Osteocyte (in vitro differentiated cells): ENCODE results near the gene IGF1R. TPM values are rescaled to one million over a fixed set of nuclear protein-coding genes. Genes with fewer than 3 reads are reported as not detected.
"Not testable (repeated sequence)": the region's sequence is repeated elsewhere in the genome, so short reads cannot be mapped to it uniquely, and the experiment has no call there.

Experiments
- DNase-seq: peaks from one replicate; pipeline ENCODE4 v3.0.0; 2021; ENCODE audit warnings: mixed read lengths; ENCODE audit not compliant: unreplicated experiment; ENCODE audit errors: extremely low spot score
- H3K27ac Mint-ChIP-seq: one replicate; pipeline ENCODE4 v1.8.0; 2021; ENCODE audit warnings: mild to moderate bottlenecking, mixed read lengths; ENCODE audit not compliant: unreplicated experiment
- H3K27me3 Mint-ChIP-seq: one replicate; pipeline ENCODE4 v1.8.0; 2021; ENCODE audit warnings: mixed read lengths; ENCODE audit not compliant: unreplicated experiment
- H3K36me3 Mint-ChIP-seq: one replicate; pipeline ENCODE4 v1.8.0; 2021; ENCODE audit warnings: mixed read lengths; ENCODE audit not compliant: unreplicated experiment
- H3K4me1 Mint-ChIP-seq: one replicate; pipeline ENCODE4 v1.8.0; 2021; ENCODE audit warnings: mixed read lengths; ENCODE audit not compliant: unreplicated experiment
- H3K4me3 Mint-ChIP-seq: one replicate; pipeline ENCODE4 v1.8.0; 2021; ENCODE audit warnings: mild to moderate bottlenecking, moderate library complexity, mixed read lengths; ENCODE audit not compliant: unreplicated experiment
- H3K9me3 Mint-ChIP-seq: one replicate; pipeline ENCODE4 v1.8.0; 2021; ENCODE audit warnings: mixed read lengths; ENCODE audit not compliant: unreplicated experiment
- total RNA-seq: library from RNA; stranded (reverse); gene quantifications from 2 replicates; pipeline ENCODE4 v1.2.1, GENCODE V29; 2021
- TF ChIP-seq, protein P1 (sequence below): fragments of 200-600 bp; sonication (generic); IDR thresholded peaks from 2 replicates; pipeline ENCODE4 v1.5.0; 2021; ENCODE audit warnings: antibody characterized with exemption, mild to moderate bottlenecking, moderate library complexity

IGF1R gene
- total RNA-seq, 1 donor from 2014 or later, result 174 TPM

DNA sequence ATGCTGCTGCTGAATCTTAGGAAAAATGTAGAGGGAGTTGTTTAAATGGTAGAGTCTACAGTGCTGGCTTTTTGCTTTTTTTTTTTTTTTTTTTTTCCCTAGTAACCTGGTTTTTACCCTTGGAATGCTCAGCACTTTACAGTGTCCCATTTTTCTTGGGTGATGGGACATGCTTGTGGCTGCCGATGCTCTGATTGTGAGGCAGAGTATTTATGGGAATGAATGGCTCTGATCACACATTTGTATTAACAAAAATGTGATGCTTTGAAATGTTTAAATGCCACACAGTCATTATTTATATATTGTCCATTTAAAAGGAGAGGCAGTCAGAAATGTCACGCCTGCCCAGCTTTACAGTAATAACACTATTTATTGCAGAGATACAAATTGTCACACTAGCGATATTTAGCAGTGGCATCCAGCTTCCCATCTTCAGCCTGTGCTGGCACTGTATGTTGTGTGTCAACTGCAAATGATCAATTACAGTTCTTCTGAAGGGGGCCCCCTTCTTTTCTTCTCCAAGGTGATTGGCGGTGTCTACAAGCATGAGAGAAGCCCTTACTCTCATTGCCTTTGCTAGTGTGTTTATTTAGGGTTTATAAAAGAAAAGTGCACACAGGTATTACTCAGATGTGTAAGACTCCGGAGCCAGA lies 30.9 kb upstream of the IGF1R start:
- TF ChIP-seq, protein P1, sequence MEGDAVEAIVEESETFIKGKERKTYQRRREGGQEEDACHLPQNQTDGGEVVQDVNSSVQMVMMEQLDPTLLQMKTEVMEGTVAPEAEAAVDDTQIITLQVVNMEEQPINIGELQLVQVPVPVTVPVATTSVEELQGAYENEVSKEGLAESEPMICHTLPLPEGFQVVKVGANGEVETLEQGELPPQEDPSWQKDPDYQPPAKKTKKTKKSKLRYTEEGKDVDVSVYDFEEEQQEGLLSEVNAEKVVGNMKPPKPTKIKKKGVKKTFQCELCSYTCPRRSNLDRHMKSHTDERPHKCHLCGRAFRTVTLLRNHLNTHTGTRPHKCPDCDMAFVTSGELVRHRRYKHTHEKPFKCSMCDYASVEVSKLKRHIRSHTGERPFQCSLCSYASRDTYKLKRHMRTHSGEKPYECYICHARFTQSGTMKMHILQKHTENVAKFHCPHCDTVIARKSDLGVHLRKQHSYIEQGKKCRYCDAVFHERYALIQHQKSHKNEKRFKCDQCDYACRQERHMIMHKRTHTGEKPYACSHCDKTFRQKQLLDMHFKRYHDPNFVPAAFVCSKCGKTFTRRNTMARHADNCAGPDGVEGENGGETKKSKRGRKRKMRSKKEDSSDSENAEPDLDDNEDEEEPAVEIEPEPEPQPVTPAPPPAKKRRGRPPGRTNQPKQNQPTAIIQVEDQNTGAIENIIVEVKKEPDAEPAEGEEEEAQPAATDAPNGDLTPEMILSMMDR, result no peak
- Mint-ChIP-seq H3K36me3 (no peaks in the 10 kb centered on the region), H3K27ac (no peak overlapping the region), H3K4me3 (no peak overlapping the region), H3K4me1 (no peaks in the 10 kb centered on the region), H3K9me3 (no peaks in the 10 kb centered on the region), H3K27me3 (peaks cover 49% of the 10 kb centered on the region)
- no peak for DNase-seq

DNA sequence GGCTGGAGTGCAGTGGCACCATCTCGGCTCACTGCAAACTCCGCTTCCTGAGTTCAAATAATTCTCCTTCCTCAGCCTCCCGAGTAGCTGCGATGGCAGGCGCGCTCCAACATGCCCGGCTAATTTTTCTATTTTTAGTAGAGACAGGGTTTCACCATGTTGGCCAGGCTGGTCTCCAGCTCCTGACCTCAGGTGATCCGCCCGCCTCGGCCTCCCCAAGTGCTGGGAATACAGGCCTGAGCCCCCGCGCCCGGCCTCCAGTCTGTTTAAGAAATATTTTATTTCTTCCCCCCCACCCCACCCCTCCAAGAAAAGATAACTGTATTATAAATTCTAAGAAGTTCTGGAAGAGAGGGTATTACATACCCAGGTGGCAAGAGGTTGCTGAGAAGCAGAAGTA lies 29.8 kb upstream of the IGF1R start:
- not testable (repeated sequence) for H3K4me1 Mint-ChIP-seq, H3K9me3 Mint-ChIP-seq, H3K27ac Mint-ChIP-seq, H3K4me3 Mint-ChIP-seq, H3K36me3 Mint-ChIP-seq
- peak; percentile 57 for DNase-seq
- H3K27me3 Mint-ChIP-seq, result peaks cover 57% of the 10 kb centered on the region

DNA sequence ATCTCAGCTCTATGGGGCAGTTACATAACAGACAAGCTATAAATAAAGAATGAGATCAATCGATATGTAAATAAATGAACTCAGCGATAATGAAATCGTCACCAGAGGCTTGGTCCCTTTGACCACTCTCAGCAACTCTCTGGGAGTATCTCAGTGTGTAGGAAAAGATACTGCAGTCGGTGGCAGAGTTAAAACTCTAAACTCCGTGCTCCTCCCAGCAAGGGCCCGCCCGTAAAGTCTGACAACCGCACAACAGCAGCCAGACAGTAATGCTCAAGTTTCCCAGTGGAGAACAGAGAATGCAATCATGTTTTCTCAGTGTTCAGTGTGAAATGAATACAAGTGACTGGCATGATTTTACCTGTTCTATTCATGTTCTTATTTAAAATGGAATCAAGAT lies 28.3 kb upstream of the IGF1R start:
- Mint-ChIP-seq H3K27ac (no peak overlapping the region), H3K4me3 (no peak overlapping the region), H3K27me3 (peaks cover 68% of the 10 kb centered on the region), H3K4me1 (no peaks in the 10 kb centered on the region), H3K9me3 (no peaks in the 10 kb centered on the region), H3K36me3 (no peaks in the 10 kb centered on the region)
- TF ChIP-seq, protein P1, result no peak
- no peak for DNase-seq

DNA sequence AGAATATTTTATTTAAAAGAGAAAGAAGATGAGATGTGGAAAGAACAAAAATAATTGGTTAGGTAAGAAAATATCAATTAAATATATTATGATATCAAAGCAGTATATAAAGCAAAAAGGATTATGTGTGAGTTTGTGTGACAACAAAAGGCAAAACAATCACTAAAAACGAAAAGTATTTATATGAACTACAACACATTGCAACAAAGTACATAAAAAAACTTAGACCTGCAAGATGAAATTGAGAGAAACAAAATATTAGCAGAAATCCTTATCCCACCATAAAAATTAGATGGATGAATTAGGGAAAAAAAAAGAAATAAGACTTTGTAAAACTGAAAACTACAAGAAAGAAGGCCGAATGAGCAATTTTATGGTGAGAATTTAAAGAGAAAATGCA lies 27.3 kb upstream of the IGF1R start:
- Mint-ChIP-seq H3K27me3 (peaks cover 69% of the 10 kb centered on the region), H3K9me3 (no peaks in the 10 kb centered on the region), H3K27ac (no peak overlapping the region), H3K36me3 (no peaks in the 10 kb centered on the region), H3K4me1 (no peaks in the 10 kb centered on the region), H3K4me3 (no peak overlapping the region)
- no peak for DNase-seq
- TF ChIP-seq, protein P1, result no peak

DNA sequence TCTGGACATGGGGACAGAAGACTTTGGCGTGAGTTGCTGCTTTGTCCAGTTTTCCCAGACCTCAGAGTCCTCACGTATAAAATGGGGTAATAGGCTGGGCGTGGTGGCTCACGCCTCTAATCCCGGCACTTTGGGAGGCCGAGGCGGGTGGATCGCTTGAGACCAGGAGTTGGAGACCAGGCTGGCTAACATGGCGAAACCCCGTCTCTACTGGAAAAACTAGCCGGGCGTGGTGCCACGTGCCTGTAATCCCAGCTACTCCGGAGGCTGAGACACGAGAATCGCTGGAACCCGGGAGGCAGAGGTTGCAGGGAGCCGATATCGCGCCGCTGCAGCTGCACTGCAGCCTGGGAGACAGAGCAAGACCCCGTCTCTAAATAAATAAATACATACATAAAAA lies 22.7 kb upstream of the IGF1R start:
- peak; percentile 66 for DNase-seq
- H3K4me3 Mint-ChIP-seq, result no peak overlapping the region
- no peaks in the 10 kb centered on the region for H3K36me3 Mint-ChIP-seq
- H3K9me3 Mint-ChIP-seq, result no peaks in the 10 kb centered on the region
- peaks cover 80% of the 10 kb centered on the region for H3K27me3 Mint-ChIP-seq
- H3K4me1 Mint-ChIP-seq, result no peaks in the 10 kb centered on the region
- TF ChIP-seq, protein P1, result no peak
- H3K27ac Mint-ChIP-seq, result no peak overlapping the region

DNA sequence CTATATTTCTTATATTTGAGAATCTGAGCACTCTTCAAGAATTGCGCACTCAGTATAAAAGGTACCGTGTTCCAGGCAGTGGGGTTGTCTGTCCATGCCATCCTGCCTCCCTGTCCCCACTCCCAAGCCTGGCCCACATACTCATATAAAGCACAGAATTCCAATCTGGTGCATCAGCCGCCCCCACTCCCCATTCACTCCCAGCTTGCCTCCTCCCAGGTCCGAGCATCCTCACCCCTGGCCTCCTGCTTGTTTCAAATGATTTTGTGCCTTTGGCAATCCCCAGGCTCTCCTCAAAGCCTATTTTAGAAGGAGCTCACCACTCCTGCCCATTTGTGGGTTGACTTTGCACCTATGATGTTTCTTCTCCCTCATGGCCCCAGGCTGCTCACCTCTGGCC lies 22.2 kb upstream of the IGF1R start:
- Mint-ChIP-seq H3K4me1 (no peaks in the 10 kb centered on the region), H3K36me3 (no peaks in the 10 kb centered on the region), H3K9me3 (no peaks in the 10 kb centered on the region), H3K27me3 (peaks cover 82% of the 10 kb centered on the region), H3K4me3 (no peak overlapping the region), H3K27ac (no peak overlapping the region)
- DNase-seq, result no peak
- TF ChIP-seq, protein P1, result no peak
